ENCODE measurements around the gene GLI1.
"Not testable (repeated sequence)": the region's sequence is repeated elsewhere in the genome, so short reads cannot be mapped to it uniquely, and the experiment has no call there.

The GLI1 gene

DNA sequence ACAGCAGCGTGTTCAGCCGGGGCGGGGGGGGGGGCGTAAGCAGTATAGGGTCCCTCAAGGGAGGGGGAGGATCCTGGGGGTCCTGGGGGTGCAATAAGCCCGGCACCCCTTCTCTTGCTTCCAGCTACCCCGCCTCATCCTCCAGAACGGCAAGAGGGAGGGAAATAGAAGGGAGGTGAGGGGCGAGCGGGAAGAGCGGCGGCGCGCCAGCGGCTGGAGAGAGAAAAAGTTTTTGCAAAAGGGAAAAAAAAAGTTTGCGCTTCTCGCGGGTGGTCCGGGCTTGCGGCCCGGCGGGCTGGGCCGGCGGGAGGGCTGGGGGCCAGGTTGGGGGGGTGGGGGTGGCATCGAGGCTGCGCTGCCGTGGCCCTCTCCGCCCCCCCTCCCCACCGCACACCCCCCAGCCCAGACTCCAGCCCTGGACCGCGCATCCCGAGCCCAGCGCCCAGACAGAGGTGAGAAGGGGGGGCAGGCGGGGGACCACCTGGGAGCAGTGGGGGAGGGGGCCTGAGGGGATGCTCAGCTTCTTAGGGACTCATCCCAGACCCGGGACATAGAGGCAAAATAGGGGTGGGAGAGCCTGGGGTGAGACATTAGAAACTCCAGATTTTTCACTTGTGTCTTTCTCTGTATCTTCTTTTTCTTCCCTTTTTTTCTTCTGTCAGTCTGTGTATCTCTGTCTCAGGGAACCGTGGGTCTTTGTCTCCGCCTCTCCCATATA, at the start of gene GLI1:
Gene GLI1 (plus strand): TSS at position 36 of the 718 bp plus-strand sequence. CDS start 3,907 bp downstream, outside the sequence.
- DNase-seq: no peak

DNA sequence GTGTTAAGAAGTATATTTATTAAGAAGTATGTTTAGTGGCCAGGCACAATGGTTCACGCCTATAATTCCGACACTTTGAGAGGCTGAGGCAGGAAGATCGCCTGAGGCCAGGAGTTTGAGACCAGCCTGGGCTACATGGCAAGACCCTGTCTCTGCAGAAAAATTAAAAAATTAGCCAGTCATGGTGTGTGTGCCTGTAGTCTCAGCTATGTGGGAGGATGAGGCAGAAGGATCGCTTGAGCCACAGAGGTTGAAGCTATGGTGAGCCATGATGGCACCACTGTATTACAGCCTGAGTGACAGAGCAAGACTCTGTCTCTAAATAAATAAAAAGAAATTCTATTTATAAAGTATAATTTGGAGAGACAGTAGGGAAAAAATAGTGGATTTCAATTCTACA, 49.1 kb upstream of the GLI1 start:
- DNase-seq: no peak

DNA sequence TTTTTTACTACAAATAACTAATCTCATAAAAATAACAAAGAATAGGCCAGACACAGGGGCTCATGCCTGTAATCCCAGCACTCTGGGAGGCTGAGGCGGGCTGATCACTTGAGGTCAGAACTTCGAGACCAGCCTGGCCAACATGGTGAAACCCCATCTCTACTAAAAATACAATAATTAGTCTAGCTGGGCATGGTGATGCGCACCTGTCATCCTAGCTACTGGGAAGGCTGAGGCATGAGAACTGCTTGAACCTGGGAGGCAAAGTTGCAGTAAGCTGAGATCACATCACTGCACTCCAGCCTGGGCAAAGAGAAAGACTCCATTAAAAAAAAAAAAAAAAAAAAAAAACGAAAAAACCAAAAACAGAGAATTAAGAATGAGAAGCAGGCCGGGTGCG, 45.4 kb upstream of the GLI1 start:
- not testable (repeated sequence) for DNase-seq

DNA sequence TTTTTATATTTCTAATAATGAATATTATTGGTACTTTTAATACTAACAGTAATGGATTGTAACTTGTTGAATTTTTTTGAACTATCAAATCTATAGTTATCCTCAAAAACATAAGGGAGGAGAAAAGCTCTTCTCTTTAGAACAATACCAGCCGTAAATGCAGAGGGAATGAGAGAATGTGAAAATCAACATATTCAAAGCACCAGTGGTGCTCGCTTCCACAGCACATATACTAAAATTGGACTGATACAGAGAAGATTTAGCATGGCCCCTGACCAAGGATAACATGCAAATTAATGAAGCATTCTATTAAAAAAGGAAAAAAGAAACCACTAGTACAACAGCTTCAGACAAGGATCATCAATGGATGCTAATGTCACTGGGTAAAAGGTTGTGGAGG, 44.5 kb upstream of the GLI1 start:
- no peak for DNase-seq

DNA sequence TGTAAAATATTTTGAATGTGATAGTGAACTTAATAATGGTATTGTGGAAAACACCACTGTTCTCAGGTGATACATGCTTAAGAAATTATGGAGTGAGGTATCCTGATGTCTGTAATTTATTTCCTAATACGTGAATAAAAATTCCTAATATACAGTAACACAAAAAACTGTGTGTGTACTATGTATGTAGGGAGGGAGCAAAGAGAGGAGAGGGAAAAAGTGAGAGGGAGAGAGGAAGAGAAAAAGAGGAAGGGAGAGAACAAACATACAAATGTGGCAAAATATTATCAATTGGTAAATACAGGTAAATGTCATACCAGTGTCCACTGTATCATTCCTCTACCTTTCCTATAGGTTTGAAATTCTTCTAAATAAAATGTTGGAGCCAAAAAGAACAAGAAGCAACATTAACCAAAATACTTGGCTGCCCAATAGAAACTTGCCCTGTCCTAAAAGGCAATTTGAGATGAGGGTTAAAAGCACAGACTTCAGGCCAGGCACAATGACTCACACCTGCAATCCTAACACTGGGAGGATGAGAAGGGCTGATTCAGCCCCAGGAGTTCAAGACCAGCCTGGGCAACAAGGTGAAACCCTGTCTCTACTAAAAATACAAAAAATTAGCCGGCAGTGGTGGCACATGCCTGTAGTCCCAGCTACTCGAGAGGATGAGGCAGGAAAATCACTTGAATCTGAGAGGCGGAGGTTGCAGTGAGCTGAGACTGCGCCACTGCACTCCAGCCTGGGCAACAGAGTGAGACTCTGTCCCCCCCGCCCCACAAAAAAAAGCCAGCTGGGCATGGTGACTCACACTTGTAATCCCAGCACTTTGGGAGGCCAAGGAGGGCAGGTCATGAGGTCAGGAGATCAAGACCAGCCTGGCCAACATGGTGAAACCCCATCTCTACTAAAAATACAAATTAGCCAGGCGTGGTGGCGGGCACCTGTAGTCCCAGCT, 43.3 kb upstream of the GLI1 start:
- DNase-seq: no peak

DNA sequence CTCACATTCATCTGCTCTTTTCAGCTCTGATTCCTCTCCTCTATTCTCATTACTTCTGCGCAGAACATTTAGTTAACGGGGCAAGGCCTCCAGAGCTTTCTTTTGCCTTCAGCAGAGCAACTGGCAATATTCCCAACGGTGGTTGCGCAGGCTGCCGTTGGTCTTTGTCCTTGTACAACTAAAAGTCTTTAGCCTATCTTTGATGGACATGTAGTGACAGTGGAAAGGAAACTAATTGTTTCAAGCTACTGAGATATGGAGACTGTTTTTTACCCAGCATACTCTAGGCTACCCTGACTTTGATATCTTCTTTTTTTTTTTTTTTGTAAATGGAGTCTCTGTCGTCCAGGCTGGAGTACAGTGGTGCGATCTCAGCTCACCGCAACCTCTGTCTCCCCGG, 41.3 kb upstream of the GLI1 start:
- DNase-seq: no peak

DNA sequence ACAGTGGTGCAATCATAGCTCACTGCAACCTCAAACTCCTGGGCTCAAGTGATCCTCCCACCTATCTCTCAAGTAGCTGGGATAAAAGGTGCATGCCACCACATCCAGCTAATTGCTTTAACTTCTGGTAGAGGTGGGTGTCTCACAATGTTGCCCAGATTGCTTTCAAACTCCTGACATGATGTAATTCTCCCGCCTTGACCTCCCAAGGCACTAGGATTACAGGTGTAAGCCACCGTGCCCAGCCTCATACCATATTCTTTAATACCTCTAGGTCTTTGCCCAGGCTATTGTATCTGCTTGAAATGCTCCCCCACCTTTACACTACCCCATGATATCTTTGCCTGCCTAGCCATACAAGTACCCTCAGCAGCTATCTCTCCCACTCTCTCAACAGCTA, 40.1 kb upstream of the GLI1 start:
- DNase-seq: no peak

DNA sequence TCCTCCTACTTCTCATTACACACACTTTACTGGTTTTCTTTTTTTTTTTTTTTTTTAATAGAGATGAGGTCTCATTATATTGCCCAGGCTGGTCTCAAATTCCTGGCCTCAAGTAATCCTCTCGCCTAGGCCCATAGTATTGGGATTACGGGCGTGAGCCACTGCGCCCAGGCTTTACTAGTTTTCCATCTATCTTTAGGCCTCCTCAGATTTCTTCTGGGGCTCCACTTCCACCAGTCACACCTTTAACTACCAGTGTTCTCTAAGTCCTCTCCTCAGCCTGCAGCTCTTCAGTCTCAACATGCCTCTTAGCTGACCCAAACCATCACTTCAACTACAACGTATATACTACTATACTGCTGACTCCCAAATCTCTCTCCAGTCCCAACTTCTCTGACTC, 39.1 kb upstream of the GLI1 start:
- DNase-seq: no peak

DNA sequence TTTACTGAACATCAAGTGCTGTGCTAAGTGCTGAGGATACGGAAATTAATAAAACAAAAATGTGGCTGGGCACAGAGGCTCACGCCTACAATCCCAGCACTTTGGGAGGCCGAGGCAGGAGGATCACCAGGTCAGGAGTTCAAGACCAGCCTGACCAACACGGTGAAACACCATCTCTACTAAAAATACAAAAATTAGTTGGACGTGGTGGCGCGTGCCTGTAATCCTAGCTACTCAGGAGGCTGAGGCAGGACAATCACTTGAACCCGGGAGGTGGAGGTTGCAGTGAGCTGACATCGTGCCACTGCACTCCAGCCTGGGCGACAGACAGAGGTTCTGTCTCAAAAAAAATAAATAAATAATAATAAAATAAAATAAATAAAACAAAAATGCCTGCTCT, 32.6 kb upstream of the GLI1 start:
- DNase-seq: not testable (repeated sequence)

DNA sequence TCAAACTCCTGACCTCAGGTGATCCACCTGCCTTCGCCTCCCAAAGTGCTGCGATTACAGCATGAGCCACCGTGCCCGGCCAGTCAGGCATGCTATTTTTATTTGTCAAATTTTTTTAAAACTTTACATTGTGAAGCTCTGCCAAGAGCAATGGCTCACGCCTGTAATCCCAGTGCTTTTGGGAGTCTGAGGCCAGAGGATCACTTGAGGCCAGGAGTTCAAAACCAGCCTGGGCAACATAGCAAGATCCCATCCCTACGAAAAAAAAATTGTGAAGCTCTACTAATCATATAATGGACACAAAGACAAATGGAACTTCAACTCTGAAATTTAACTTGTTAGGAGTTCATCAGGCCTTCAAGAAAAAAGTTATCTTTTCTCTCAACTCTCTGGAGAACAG, 30.6 kb upstream of the GLI1 start:
- DNase-seq: no peak

DNA sequence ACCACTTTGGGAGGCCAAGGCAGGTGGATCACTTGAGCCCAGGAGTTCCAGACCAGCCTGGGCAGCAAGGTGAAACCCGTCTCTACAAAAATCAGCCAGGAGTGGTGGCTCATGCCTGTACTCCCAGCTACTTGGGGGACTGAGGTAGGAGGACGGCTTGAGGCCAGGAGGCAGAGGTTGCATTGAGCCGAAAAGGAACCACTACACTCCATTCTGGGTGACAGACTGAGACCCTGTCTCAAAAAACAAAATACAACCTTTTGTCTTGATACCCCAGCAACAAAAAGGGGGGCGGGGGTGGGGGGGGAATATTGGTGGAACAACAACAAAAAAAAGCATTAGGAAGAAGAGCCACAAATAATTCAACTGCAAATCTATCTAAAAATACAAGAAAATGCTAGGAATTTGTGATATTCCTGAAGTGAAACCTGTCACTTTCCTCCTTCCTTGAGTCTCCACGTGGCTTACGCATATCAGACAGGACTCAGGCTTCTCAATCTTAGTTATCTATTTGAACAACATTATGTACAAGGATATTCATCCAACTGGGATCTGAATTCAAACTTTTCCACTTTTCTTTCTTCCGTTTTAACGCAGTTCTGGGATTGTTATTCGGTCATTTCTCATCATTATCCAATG, 30.0 kb upstream of the GLI1 start:
- no peak for DNase-seq

DNA sequence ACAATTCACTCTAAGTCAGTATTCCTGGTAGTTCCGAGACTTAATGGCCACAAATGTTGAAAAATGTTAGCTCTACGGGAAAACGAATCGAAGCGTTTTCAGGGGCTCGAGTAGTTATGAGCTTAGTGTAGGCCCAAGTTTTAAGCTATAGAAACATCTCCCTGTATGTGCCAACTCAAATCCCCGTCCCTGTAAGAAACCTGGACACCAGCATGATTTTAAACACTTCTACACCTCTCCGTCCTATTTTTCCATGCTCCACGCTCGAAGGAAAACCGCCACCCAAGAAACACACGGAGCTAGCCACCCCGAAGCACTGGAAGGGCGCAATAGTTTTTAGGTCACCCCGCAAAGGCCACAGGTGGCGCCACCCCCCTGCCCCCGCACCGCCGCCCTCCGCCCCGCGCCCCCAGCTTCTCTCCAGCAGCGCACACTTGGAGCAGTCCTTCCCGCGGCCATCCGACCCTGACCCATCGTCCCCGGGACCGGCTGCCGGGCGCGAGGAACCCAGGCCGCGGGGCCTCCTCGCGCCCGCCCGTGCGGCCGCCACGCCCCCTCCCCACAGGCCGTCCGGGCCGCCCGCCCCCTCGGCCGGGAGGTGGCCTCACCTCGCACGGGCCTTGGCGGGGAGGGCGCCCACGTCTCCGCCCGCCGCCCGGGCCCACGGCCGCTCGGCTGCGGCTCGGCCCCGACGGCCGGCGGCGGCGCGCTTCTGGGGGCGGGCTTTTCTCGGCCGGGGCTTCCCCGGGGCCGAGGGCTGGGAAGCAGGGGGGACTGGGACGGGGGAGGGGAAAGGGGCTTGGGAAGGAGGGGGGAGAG, 29.3 kb upstream of the GLI1 start:
- DNase-seq: no peak

DNA sequence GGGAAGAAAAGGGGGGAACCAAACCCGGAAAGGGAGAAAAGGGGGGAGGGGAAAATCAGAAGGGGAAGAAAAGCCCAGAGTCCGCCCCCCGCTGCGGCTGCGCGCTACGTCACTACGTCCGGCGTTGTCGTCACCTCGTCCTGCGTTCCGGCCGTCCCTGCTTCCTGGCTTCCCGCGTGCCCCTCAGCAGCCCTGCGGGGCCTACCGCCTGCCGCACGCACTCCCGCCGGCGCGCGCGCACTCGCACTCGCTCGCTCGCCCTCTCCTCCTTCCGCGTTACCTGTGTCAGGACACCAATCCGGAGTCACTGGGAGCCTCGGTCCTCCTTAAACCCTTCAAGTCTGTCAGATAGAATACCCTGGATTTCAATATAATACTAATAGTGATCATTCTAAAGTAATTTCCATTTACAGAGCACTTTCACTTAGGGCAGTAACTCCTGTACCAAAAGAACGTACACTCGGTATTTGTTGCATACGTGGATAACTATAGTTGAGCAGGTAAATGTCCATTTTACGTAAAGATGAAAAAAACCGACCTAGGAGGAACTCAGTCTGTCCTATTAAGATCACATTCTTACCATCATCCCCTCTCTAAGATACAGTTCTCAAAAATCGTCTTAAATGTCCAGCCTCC, 28.5 kb upstream of the GLI1 start, which contains the start of gene R3HDM2:
Gene R3HDM2 (minus strand): TSS at position 113 of the 636 bp plus-strand sequence. CDS start 120,615 bp downstream, outside the sequence.
- peak; percentile 97 for DNase-seq

DNA sequence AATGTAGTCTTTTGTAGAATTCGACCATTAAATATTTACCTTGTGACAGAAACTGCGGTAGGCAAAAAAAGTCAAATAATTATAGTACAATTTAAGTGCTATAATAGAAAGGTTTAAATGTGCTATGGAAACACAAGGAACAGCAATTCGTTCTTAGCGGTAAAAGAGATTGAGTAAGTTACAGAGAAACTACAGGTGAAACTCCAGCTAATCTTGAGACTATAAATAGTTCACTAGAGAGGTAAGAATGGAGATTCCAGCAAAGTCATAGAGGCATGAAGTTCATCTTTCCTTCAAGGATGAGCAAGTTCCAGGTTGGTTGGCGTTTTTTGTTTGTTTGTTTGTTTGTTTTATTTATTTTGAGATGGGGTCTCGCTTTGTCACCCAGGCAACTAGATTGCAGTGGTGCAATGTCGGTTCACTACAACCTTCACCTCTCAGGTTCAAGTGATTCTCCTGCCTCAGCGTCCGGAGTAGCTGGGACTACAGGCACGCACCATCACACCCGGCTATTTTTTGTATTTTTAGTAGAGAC, 27.9 kb upstream of the GLI1 start:
- DNase-seq: no peak

DNA sequence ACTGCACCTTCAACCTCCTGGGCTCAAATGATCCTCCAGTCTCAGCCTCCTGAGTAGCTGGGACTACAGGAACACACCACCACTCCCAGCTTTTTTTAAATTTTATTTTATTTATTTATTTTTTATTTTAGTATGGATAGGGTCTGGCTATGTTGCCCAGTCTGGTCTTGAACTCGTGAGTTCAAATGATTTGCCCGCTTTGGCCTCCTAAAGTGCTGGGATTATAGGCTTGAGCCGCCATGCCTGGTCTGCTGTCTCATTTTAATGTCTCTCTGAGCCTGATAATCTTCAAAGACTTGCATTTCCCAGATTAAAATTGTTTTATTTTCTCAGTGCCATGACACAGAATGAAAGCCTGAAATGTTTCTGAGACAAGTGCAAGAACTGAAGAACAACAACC, 26.2 kb upstream of the GLI1 start:
- no peak for DNase-seq

DNA sequence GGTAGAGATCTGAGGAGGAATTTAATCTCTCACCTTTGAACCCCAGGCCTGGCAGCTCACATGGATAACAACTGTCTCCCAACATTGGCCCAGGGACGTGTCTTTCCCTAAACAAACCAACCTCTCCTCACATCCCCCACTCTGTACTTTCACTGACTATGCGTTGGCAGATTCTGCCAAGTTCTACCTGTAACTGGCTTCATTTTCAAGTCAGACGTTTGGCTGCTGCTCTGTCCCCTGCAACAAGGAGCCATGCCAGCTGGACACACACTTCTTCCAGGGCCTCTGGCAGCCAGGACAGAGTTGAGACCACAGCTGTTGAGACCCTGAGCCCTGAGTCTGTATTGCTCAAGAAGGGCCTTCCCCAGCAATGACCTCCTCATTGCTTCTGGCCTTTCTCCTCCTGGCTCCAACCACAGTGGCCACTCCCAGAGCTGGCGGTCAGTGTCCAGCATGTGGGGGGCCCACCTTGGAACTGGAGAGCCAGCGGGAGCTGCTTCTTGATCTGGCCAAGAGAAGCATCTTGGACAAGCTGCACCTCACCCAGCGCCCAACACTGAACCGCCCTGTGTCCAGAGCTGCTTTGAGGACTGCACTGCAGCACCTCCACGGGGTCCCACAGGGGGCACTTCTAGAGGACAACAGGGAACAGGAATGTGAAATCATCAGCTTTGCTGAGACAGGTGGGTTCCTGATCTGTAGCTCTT, 24.9 kb upstream of the GLI1 start, which contains the start of gene INHBC:
Gene INHBC (plus strand): TSS at position 268 of the 707 bp plus-strand sequence. CDS start 103 bp downstream, at position 371.
- DNase-seq: no peak

DNA sequence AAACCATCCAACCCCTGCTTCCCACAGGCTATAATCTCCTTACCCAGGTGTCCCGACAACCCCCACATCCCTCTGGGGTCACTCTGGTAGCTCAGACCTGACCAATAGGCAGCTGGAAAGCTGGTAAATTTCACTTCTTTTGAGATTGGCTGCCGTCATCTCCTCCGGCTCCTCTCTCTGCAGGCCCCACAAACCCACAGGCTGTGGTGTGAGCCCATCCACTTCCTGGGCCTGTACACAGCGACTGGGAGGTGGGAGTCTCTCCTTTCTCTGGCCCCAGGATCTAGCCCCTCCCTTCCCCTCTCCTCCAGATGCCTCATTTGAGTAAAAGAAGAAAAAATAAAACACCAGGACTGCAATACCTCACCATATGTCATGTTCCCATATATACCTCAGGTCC, 24.3 kb upstream of the GLI1 start:
- DNase-seq: no peak

DNA sequence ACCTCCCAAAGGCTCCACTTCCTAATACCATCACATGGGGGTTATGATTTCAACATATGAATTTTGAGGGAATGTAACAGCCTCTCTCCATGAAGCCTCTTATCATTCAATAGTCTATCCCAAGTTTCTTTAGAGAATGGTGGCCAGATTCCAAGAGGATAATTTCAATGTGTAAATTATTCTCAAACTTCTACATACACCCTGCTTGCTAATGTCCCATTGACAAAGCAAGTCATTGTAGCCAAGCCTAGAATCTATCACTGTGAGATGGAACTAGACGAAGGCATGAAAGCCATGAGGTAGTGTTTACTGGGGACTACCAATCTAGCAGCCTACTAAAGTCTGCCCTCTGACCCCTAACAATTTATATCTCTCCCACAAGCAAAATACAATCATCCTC, 21.2 kb upstream of the GLI1 start:
- DNase-seq: no peak

DNA sequence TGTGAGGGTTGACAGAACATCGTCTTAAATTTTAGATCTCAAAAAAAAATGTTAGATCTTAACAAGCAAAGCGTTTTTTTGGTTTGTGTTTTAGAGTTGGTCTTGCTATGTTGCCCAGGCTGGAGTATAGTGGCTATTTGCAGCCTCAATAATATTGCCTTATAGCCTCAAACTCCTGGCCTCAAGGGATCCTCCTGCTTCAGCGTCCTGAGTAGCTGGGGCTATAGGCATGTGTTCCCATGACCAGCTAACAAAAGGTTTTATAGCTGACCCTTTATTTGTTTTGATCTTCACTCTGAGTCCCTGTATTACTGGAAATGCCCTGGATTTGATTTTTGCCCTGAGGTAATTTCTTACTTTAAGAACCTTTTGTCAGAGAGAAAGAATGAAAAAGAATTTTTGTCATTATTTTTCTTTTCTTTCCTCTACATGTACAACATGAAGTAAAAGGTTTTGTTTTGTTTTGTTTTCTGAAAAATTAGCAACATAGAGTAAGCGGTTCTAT, 19.8 kb upstream of the GLI1 start:
- no peak for DNase-seq

DNA sequence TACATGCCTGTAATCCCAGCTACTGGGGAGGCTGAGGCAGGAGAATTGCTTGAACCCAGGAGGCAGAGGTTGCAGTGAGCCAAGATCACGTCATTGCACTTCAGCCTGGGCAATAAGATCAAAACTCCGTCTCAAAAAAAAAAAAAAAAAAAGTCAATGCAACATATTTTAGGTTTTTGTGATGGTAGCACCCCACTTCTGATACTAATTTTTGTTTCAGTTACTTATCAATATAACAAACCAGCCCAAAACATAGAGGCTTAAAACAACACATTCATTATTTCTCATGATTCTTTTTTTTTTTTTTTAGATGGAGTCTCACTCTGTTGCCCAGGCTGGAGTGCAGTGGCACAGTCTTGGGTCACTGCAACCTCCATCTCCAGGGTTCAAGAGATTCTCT, 18.2 kb upstream of the GLI1 start:
- DNase-seq: not testable (repeated sequence)

Data from activated CD4-positive, alpha-beta T cell treated with anti-CD3 and anti-CD28 coated beads, Interleukin-2, amount 50 U/mL, for 16 hours (primary cell).